RWPE2 (cell line): ENCODE results near the gene TTLL13.

ENCODE experiments used
- ATAC-seq: fragments of 200-7000 bp; cut with Tn5 transposase; 3 replicates; pipeline ENCODE4 v1.9.1; 2021; ENCODE audit warnings: low read depth
- DNase-seq: peaks from one replicate; pipeline ENCODE4 v3.0.0-alpha.2; 2020; ENCODE audit warnings: low spot score
- H3K27ac ChIP-seq: fragments of 450-650 bp; 2 replicates; pipeline ENCODE4 v1.5.1; 2017; ENCODE audit warnings: mild to moderate bottlenecking; ENCODE audit not compliant: poor library complexity, severe bottlenecking
- H3K27me3 ChIP-seq: fragments of 250-450 bp; sonication (Bioruptor Pico); 2 replicates; pipeline ENCODE4 v1.5.1; 2021; ENCODE audit warnings: mild to moderate bottlenecking, moderate library complexity; ENCODE audit not compliant: insufficient read depth, poor library complexity, severe bottlenecking
- H3K36me3 ChIP-seq: fragments of 250-450 bp; sonication (Bioruptor Pico); 2 replicates; pipeline ENCODE4 v1.5.1; 2020; ENCODE audit warnings: low read depth, mild to moderate bottlenecking, moderate library complexity
- H3K4me1 ChIP-seq: fragments of 250-450 bp; sonication (Bioruptor Pico); 2 replicates; pipeline ENCODE4 v1.5.1; 2021; ENCODE audit warnings: mild to moderate bottlenecking, moderate library complexity; ENCODE audit not compliant: insufficient read depth, poor library complexity, severe bottlenecking
- H3K4me3 ChIP-seq: fragments of 250-450 bp; sonication (Bioruptor Pico); 2 replicates; pipeline ENCODE4 v1.5.1; 2021; ENCODE audit warnings: mild to moderate bottlenecking, moderate library complexity; ENCODE audit not compliant: severe bottlenecking
- H3K9me3 ChIP-seq: fragments of 250-450 bp; sonication (Bioruptor Pico); 2 replicates; pipeline ENCODE4 v1.5.1; 2021; ENCODE audit warnings: mild to moderate bottlenecking, moderate library complexity; ENCODE audit not compliant: severe bottlenecking
- CTCF ChIP-seq: fragments of 450-650 bp; IDR thresholded peaks from one replicate; pipeline ENCODE4 v1.5.1; 2017; ENCODE audit warnings: mild to moderate bottlenecking, moderate library complexity; ENCODE audit not compliant: poor library complexity, severe bottlenecking

TTLL13 gene

GRCh38 chr15:90211440-90212143 lies 37.8 kb upstream of the TTLL13 start:
- H3K4me3 ChIP-seq, result no peak overlapping the region

GRCh38 chr15:90212221-90213098 lies 36.9 kb upstream of the TTLL13 start:
- Histone ChIP-seq H3K4me3 (no peak overlapping the region), H3K9me3 (no peaks in the 10 kb centered on the region), H3K27ac (peak overlapping the region; percentile 98), H3K4me1 (peaks cover 54% of the 10 kb centered on the region), H3K27me3 (no peaks in the 10 kb centered on the region), H3K36me3 (peaks cover 91% of the 10 kb centered on the region)
- peak; percentile 13 for ATAC-seq
- no peak for DNase-seq
- no peak for TF ChIP-seq CTCF

More at GRCh38 chr15:90211440-90212143, 37.8 kb upstream of the TTLL13 start:
- peak; percentile 100 for DNase-seq
- peak; percentile 92 for ATAC-seq
- Histone ChIP-seq H3K4me1 (peaks cover 54% of the 10 kb centered on the region), H3K27ac (peak overlapping the region; percentile 98), H3K9me3 (no peaks in the 10 kb centered on the region), H3K27me3 (no peaks in the 10 kb centered on the region), H3K36me3 (peaks cover 91% of the 10 kb centered on the region)
- TF ChIP-seq CTCF, result no peak

GRCh38 chr15:90213122-90213817 lies 36.1 kb upstream of the TTLL13 start:
- Histone ChIP-seq H3K9me3 (no peaks in the 10 kb centered on the region), H3K36me3 (peaks cover 91% of the 10 kb centered on the region), H3K27ac (peak overlapping the region; percentile 98), H3K4me3 (no peak overlapping the region), H3K4me1 (peaks cover 54% of the 10 kb centered on the region), H3K27me3 (no peaks in the 10 kb centered on the region)
- DNase-seq (no peak), ATAC-seq (0 out of 3 replicates have a peak, but pooled peaks have one; percentile 0)
- no peak for TF ChIP-seq CTCF

GRCh38 chr15:90213818-90214204 lies 35.5 kb upstream of the TTLL13 start:
- no peaks in the 10 kb centered on the region for H3K27me3 ChIP-seq
- H3K27ac ChIP-seq, result peak overlapping the region; percentile 98
- ATAC-seq, result no peak
- no peak for TF ChIP-seq CTCF
- peaks cover 52% of the 10 kb centered on the region for H3K4me1 ChIP-seq
- DNase-seq, result no peak
- no peaks in the 10 kb centered on the region for H3K9me3 ChIP-seq
- H3K4me3 ChIP-seq, result no peak overlapping the region
- peaks cover 91% of the 10 kb centered on the region for H3K36me3 ChIP-seq
